Stimulated activated naive CD8-positive, alpha-beta T cell treated with anti-CD3 and anti-CD28 coated beads, Interleukin-15, Interleukin-2, amounts not matched to agents 100 ng/mL and 50 ng/mL, for 24 hours (primary cell): ENCODE data around the gene HELB.
A peak's percentile ranks its signal among the peaks of the same experiment; 100 is the strongest.

ENCODE experiments used
- H3K27ac Mint-ChIP-seq: one replicate; pipeline ENCODE4 v1.8.0; 2021; ENCODE audit warnings: mild to moderate bottlenecking, mixed read lengths
- H3K27me3 Mint-ChIP-seq: one replicate; pipeline ENCODE4 v1.8.0; 2021; ENCODE audit warnings: mixed read lengths
- H3K36me3 Mint-ChIP-seq: one replicate; pipeline ENCODE4 v1.8.0; 2021; ENCODE audit warnings: low read depth, mixed read lengths
- H3K4me1 Mint-ChIP-seq: one replicate; pipeline ENCODE4 v1.8.0; 2021; ENCODE audit warnings: low read depth, mixed read lengths
- H3K4me3 Mint-ChIP-seq: one replicate; pipeline ENCODE4 v1.8.0; 2021; ENCODE audit warnings: mild to moderate bottlenecking, mixed read lengths
- H3K9me3 Mint-ChIP-seq: one replicate; pipeline ENCODE4 v1.8.0; 2021; ENCODE audit warnings: mixed read lengths

Gene HELB

GRCh38 chr12:66301944-66302826 is at the start of gene HELB:
TSS of gene HELB (plus strand) at chr12:66302493. CDS start at chr12:66302604, 111 bp downstream.
- Mint-ChIP-seq H3K4me1 (peaks cover 56% of the 10 kb centered on the region), H3K36me3 (peaks cover 32% of the 10 kb centered on the region), H3K27me3 (no peaks in the 10 kb centered on the region), H3K9me3 (no peaks in the 10 kb centered on the region), H3K27ac (peak within 1 kb of the TSS; percentile 99), H3K4me3 (peak within 1 kb of the TSS; percentile 100)

- Mint-ChIP-seq H3K9me3 (no peaks in the 10 kb centered on the region), H3K27me3 (no peaks in the 10 kb centered on the region), H3K4me1 (no peaks in the 10 kb centered on the region), H3K36me3 (no peaks in the 10 kb centered on the region), H3K27ac (no peak overlapping the region), H3K4me3 (no peak overlapping the region)
Measured at GRCh38 chr12:66252771-66253170, 49.5 kb upstream of the HELB start.

- H3K9me3 Mint-ChIP-seq = no peaks in the 10 kb centered on the region
- H3K4me3 Mint-ChIP-seq = no peak overlapping the region
- no peaks in the 10 kb centered on the region for H3K36me3 Mint-ChIP-seq
- no peak overlapping the region for H3K27ac Mint-ChIP-seq
- H3K27me3 Mint-ChIP-seq = no peaks in the 10 kb centered on the region
- H3K4me1 Mint-ChIP-seq = no peaks in the 10 kb centered on the region
Measured at GRCh38 chr12:66255737-66256136, 46.6 kb upstream of the HELB start.

- no peak overlapping the region for H3K27ac Mint-ChIP-seq
- H3K9me3 Mint-ChIP-seq = no peaks in the 10 kb centered on the region
- H3K27me3 Mint-ChIP-seq = no peaks in the 10 kb centered on the region
- H3K4me1 Mint-ChIP-seq = no peaks in the 10 kb centered on the region
- no peak overlapping the region for H3K4me3 Mint-ChIP-seq
- no peaks in the 10 kb centered on the region for H3K36me3 Mint-ChIP-seq
Measured at GRCh38 chr12:66258011-66258410, 44.3 kb upstream of the HELB start.

- no peak overlapping the region for H3K27ac Mint-ChIP-seq
Measured at GRCh38 chr12:66262737-66263136, 39.6 kb upstream of the HELB start.

GRCh38 chr12:66268562-66268961 is 33.7 kb upstream of the HELB start:
- Mint-ChIP-seq H3K27ac (no peak overlapping the region), H3K27me3 (no peaks in the 10 kb centered on the region), H3K36me3 (no peaks in the 10 kb centered on the region), H3K4me3 (no peak overlapping the region), H3K4me1 (no peaks in the 10 kb centered on the region), H3K9me3 (no peaks in the 10 kb centered on the region)

More at GRCh38 chr12:66262737-66263136, 39.6 kb upstream of the HELB start:
- Mint-ChIP-seq H3K4me3 (no peak overlapping the region), H3K9me3 (no peaks in the 10 kb centered on the region), H3K27me3 (no peaks in the 10 kb centered on the region), H3K36me3 (no peaks in the 10 kb centered on the region), H3K4me1 (no peaks in the 10 kb centered on the region)

GRCh38 chr12:66269142-66269541 is 33.2 kb upstream of the HELB start:
- Mint-ChIP-seq H3K4me1 (no peaks in the 10 kb centered on the region), H3K4me3 (no peak overlapping the region), H3K27me3 (no peaks in the 10 kb centered on the region), H3K36me3 (no peaks in the 10 kb centered on the region), H3K9me3 (no peaks in the 10 kb centered on the region), H3K27ac (no peak overlapping the region)

- Mint-ChIP-seq H3K4me3 (no peak overlapping the region), H3K9me3 (no peaks in the 10 kb centered on the region), H3K4me1 (no peaks in the 10 kb centered on the region), H3K27ac (no peak overlapping the region), H3K27me3 (no peaks in the 10 kb centered on the region), H3K36me3 (no peaks in the 10 kb centered on the region)
Measured at GRCh38 chr12:66269757-66270383, 32.4 kb upstream of the HELB start.

GRCh38 chr12:66270613-66271012 is 31.7 kb upstream of the HELB start:
- Mint-ChIP-seq H3K36me3 (no peaks in the 10 kb centered on the region), H3K4me1 (no peaks in the 10 kb centered on the region), H3K9me3 (no peaks in the 10 kb centered on the region), H3K27ac (no peak overlapping the region), H3K4me3 (no peak overlapping the region), H3K27me3 (no peaks in the 10 kb centered on the region)

GRCh38 chr12:66272650-66273049 is 29.6 kb upstream of the HELB start:
- Mint-ChIP-seq H3K9me3 (no peaks in the 10 kb centered on the region), H3K36me3 (no peaks in the 10 kb centered on the region), H3K27me3 (no peaks in the 10 kb centered on the region), H3K27ac (no peak overlapping the region), H3K4me3 (no peak overlapping the region), H3K4me1 (peaks cover 4% of the 10 kb centered on the region)

- H3K4me3 Mint-ChIP-seq = no peak overlapping the region
- H3K27ac Mint-ChIP-seq = no peak overlapping the region
- H3K36me3 Mint-ChIP-seq = no peaks in the 10 kb centered on the region
- H3K27me3 Mint-ChIP-seq = no peaks in the 10 kb centered on the region
- H3K4me1 Mint-ChIP-seq = peaks cover 4% of the 10 kb centered on the region
- no peaks in the 10 kb centered on the region for H3K9me3 Mint-ChIP-seq
Measured at GRCh38 chr12:66273147-66273546, 29.1 kb upstream of the HELB start.

GRCh38 chr12:66275040-66275439 is 27.3 kb upstream of the HELB start:
- peaks cover 15% of the 10 kb centered on the region for H3K4me1 Mint-ChIP-seq
- H3K27ac Mint-ChIP-seq = no peak overlapping the region
- H3K27me3 Mint-ChIP-seq = no peaks in the 10 kb centered on the region

GRCh38 chr12:66279123-66279712 is 23.1 kb upstream of the HELB start:
- no peak overlapping the region for H3K27ac Mint-ChIP-seq
- H3K27me3 Mint-ChIP-seq = no peaks in the 10 kb centered on the region
- peaks cover 9% of the 10 kb centered on the region for H3K9me3 Mint-ChIP-seq
- no peak overlapping the region for H3K4me3 Mint-ChIP-seq
- H3K4me1 Mint-ChIP-seq = peaks cover 21% of the 10 kb centered on the region
- peaks cover 6% of the 10 kb centered on the region for H3K36me3 Mint-ChIP-seq

More at GRCh38 chr12:66275040-66275439, 27.3 kb upstream of the HELB start:
- no peaks in the 10 kb centered on the region for H3K9me3 Mint-ChIP-seq
- H3K36me3 Mint-ChIP-seq = no peaks in the 10 kb centered on the region
- H3K4me3 Mint-ChIP-seq = no peak overlapping the region

- Mint-ChIP-seq H3K27ac (no peak overlapping the region), H3K36me3 (peaks cover 6% of the 10 kb centered on the region), H3K4me3 (no peak overlapping the region), H3K4me1 (peaks cover 21% of the 10 kb centered on the region), H3K27me3 (no peaks in the 10 kb centered on the region), H3K9me3 (peaks cover 9% of the 10 kb centered on the region)
Measured at GRCh38 chr12:66280561-66280960, 21.7 kb upstream of the HELB start.

GRCh38 chr12:66282244-66282643 is 20.0 kb upstream of the HELB start:
- no peaks in the 10 kb centered on the region for H3K27me3 Mint-ChIP-seq
- no peak overlapping the region for H3K27ac Mint-ChIP-seq
- H3K9me3 Mint-ChIP-seq = peaks cover 9% of the 10 kb centered on the region
- H3K4me3 Mint-ChIP-seq = no peak overlapping the region
- peaks cover 6% of the 10 kb centered on the region for H3K36me3 Mint-ChIP-seq
- peaks cover 30% of the 10 kb centered on the region for H3K4me1 Mint-ChIP-seq
